Fibroblast of skin of right biceps (primary cell): ENCODE results near the gene MAGI1.

Source experiments
- DNase-seq: peaks from one replicate; pipeline ENCODE4 v3.0.0-alpha.2; 2013

The MAGI1 gene

GRCh38 chr3:65830948-65831732 is 207.6 kb downstream of the MAGI1 start:
- no peak for DNase-seq

DNA sequence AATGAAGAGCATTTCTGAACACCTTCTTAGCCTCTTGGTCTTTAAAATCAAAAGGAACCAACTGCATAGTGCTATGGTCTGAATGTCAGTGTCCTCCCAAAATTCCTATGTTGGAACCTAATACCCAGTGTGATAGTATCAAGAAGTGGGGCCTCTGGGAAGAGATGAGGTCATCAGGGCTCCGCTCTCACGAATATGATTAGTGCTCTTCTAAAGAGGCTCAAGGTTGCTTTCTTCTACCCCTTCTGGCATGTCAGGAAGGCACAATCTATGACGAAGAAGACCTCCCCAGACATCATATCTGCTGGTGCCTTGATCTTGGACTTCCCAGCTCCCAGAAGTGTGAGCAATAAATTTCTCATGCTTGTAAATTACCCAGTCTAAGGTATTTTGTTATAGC is 209.5 kb downstream of the MAGI1 start:
- DNase-seq: peak; percentile 6

GRCh38 chr3:65828706-65829105 is 210.0 kb downstream of the MAGI1 start:
- DNase-seq: peak; percentile 68

DNA sequence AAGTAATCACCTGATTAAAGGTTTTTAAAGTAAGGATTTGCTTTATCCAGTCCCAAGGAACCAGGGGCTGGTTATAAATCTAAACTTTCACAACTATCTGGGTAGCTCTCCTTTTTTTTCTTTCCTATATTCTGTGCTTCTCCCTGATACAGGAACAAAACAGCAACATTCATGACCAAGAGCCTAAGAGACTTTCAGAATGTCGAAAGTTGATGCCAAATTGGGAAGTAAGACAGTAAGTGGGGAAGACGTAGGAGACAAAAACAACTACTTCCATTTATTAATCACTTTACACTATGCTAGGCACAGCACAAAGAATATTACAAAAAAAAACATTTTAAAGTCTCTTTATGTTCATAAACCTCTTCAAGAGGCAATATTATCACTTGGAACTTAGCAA is 211.6 kb downstream of the MAGI1 start:
- no peak for DNase-seq

DNA sequence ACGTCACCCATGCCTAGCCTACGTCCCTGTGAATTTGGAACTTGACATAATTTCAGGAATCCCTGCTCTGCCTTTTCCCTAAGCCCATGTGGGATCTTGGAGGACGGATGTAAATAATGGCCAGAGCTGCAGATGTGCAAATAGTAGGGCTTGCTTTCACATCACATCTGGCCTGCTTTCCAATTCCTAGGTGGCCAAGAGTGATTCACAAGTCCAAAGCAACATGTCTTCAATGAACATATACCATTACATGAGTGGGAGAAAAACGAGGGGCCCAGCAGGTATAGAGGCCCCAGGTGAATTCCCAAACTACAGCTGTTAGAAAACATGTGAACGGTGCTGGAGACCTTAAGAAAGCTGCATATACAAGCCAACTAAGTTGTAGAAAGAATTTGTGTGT is 214.6 kb downstream of the MAGI1 start:
- no peak for DNase-seq

GRCh38 chr3:65820600-65820999 is 218.1 kb downstream of the MAGI1 start:
- DNase-seq: no peak

DNA sequence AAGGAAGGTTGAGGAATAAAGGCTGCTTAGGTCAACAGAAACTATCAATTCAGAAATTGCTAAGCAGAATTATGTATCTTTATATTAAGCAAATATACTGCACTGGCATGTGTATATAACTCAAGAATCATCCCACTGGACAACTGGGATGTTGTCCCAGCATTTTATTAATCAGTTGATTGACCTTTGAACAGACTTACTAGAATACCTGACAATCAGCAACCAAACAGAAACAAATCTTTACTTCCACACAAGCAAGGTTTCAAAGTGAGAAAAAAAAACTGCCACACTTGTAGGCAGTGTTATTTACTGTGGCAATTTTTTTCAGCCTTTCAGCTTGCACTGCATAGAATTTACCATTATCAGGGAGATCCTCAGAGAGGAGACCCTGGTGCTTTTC is 218.8 kb downstream of the MAGI1 start:
- no peak for DNase-seq

- no peak for DNase-seq
Measured at GRCh38 chr3:65817553-65818126, 221.1 kb downstream of the MAGI1 start.

DNA sequence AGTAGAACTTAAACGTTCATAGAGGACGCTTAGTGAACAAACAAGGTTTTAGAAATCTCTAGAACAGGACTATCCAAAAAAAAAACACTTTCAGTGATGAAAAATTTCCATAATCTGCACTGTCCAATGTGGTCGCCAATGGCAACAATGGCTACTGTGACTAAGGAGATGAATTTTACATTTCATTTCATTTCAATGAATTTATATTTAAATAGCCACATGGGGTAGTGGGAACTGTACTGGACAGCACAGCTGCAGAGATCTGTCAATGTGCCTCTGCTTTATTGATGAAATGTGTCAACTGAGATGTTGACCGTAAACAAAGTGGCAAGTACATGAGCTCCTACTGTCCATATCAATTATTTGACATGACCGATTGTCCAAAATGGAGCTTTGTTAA is 222.5 kb downstream of the MAGI1 start:
- no peak for DNase-seq

GRCh38 chr3:65814845-65815578 is 223.7 kb downstream of the MAGI1 start:
- no peak for DNase-seq

- DNase-seq: peak; percentile 14
Measured at GRCh38 chr3:65811892-65812291, 226.8 kb downstream of the MAGI1 start.

- DNase-seq: peak; percentile 76
Measured at GRCh38 chr3:65811086-65811761, 227.5 kb downstream of the MAGI1 start.

- peak; percentile 28 for DNase-seq
Measured at GRCh38 chr3:65810302-65810701, 228.4 kb downstream of the MAGI1 start.

DNA sequence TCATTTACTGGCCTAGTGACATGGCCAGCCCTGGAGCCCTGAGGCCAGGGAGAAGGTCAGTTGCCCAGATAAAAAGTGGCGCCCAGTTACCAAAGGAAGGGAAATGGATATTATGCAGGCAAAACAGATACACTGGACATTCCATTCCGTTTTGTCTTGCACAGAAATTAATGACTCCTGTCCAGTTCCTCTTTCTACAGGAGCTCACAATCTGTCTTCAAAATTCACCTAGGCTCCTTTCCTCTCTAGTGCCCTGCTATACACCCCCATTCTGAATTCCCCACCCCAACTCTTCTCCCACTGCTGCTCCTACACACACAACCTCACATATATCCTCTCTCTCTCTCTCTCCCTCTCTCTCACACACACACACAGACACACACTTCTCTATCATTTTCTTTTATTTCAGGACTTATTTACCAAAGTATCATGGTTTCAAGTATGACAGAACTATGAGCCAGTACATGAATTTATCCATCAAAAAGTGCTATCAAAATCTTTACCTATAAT is 229.0 kb downstream of the MAGI1 start:
- no peak for DNase-seq

DNA sequence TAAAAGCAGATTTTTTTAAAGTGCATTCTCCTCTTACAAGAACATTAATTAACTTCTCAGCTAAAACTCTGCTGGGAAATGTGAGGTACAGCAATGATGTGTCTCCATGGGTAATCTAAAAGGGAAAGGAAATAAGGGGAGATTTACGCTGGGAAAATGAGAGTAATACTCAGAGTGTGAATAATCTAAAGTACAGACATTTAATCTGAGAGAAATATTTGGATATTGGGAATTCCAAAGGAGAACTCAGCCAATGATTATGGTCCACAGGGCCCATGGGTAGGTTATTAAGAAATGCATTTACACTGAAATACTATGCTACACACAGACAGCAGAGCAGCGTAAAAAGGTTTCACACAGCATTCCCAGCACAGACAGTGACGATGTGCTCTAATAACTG is 229.9 kb downstream of the MAGI1 start:
- no peak for DNase-seq

GRCh38 chr3:65808407-65808806 is 230.3 kb downstream of the MAGI1 start:
- no peak for DNase-seq

GRCh38 chr3:65807225-65807624 is 231.5 kb downstream of the MAGI1 start:
- no peak for DNase-seq

GRCh38 chr3:65806600-65806999 is 232.1 kb downstream of the MAGI1 start:
- DNase-seq: no peak

DNA sequence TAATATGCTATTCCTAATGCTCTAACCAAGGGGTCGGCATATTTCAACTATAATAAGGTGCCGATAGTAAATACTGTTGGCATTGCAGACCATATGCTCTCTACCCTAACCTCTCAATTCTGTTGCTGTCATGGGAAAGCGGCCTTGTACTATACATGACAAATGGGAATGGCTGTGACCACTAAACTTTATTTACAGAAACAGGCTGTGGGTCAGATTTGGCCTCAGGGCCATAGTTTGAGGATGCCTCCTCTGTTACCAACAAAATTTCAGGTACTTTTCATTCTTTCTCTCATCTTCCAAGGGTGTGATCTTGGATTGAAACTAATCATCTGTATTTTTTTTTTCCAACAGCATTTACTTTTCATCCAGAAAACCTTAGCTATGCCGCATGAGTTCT is 242.0 kb downstream of the MAGI1 start:
- DNase-seq: no peak

GRCh38 chr3:65795166-65795565 is 243.6 kb downstream of the MAGI1 start:
- DNase-seq: no peak

DNA sequence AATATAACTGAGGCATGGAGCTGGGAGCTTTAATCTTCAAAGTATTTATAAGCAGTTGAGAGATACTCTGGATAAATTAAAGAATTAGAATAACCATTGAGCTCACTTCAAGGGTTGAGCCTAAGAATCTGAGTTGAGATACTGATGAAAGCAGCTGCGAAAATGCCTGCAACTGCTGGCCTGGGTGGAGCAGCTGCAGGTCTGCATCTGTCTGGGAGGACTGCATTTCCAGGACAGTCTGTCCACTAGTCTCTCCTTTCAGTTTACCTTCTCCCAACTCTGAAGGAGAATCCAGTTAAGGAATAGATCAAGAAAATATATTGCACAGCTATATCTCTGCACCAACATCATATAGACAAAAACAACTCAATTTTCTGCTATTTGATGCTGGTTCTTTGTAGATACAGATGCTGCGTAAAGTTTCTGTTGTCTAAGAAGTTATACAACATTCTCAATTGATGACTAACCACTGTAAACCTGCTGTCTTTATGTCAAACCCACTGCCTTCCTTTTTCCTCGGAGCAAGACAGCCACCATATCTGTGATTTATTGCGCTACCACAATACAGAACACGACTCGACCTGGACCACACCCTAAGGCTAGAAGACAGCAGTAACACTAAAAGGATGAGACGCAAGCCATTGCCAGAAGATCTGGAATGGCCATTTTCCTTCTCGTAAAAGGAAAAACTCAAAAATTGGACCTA is 245.1 kb downstream of the MAGI1 start:
- DNase-seq: no peak

DNA sequence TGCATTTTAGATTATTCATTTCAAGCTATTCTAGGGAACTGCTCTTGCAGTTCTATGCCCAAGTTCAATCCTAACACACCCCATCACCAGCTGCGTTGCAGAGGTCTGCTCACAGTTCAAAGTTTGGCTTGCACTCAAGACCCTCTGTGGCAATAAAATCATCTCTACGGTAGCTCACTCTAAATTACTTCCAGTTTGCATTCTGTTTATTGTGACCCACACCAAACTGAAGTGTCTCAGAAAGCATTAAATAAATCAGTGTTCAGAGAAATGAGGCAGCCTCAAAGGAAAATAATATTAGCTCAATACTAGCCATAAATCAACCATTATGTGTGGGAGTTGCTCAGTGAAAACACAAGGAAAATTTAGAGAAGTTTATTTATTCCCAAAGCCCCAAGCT is 250.3 kb downstream of the MAGI1 start:
- DNase-seq: no peak

DNA sequence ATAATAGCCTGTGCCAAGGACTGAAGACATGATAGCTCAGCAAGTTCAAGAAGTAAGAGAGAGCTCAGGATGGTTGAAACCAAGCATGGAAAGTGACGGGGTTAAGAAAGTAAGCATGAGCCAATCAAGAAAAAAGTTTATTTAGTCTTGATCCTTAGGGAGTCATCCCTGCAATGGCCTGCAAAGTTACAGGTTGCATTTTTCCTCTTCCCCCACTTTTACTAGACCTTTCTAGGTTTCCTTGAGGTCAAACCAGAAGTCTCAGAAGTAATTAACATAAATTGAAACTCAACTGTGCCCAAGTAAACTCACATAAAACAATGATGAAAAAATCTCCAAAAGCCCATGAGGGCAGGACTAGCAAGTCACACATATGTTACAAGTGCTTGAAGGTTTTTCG is 250.9 kb downstream of the MAGI1 start:
- DNase-seq: no peak
